Brain microvascular endothelial cell (primary cell): ENCODE results near the gene LRRC74A.

Source experiments
- DNase-seq: peaks from one replicate; pipeline ENCODE4 v3.0.0-alpha.2; 2020
- H3K27ac ChIP-seq: fragments of 250-450 bp; sonication (Bioruptor Pico); 2 replicates; pipeline ENCODE4 v1.5.1; 2020; ENCODE audit warnings: mild to moderate bottlenecking, moderate library complexity
- H3K27me3 ChIP-seq: fragments of 250-450 bp; sonication (Bioruptor Pico); replicated peaks from 2 replicates; pipeline ENCODE4 v1.5.1; 2020; ENCODE audit warnings: mild to moderate bottlenecking
- H3K36me3 ChIP-seq: fragments of 250-450 bp; sonication (Bioruptor Pico); replicated peaks from 2 replicates; pipeline ENCODE4 v1.5.1; 2020; ENCODE audit warnings: mild to moderate bottlenecking
- H3K4me3 ChIP-seq: 2 replicates; pipeline ENCODE4 v1.5.1; 2011; ENCODE audit warnings: low read depth, mild to moderate bottlenecking, control low read depth, low read length, moderate library complexity
- CTCF ChIP-seq: IDR thresholded peaks from 2 replicates; pipeline ENCODE4 v1.5.1; 2011; ENCODE audit warnings: low read depth, mild to moderate bottlenecking, moderate library complexity, low read length, control low read depth, inconsistent platforms; ENCODE audit errors: missing control alignments
- in situ Hi-C: cut with HindIII; loops from 2 replicates; pipeline ENCODE4 v1.10.0; 2017; ENCODE audit warnings: low sequenced_read_pairs, low pct_ligation_motif_present

Gene LRRC74A

GRCh38 chr14:76861574-76862255 is 35.5 kb downstream of the LRRC74A start:
- no peak for DNase-seq
- Histone ChIP-seq H3K27me3 (no peaks in the 10 kb centered on the region), H3K4me3 (no peak overlapping the region), H3K36me3 (no peaks in the 10 kb centered on the region), H3K27ac (no peak overlapping the region)
- in situ Hi-C loops = no loop called here
- no peak for TF ChIP-seq CTCF

DNA sequence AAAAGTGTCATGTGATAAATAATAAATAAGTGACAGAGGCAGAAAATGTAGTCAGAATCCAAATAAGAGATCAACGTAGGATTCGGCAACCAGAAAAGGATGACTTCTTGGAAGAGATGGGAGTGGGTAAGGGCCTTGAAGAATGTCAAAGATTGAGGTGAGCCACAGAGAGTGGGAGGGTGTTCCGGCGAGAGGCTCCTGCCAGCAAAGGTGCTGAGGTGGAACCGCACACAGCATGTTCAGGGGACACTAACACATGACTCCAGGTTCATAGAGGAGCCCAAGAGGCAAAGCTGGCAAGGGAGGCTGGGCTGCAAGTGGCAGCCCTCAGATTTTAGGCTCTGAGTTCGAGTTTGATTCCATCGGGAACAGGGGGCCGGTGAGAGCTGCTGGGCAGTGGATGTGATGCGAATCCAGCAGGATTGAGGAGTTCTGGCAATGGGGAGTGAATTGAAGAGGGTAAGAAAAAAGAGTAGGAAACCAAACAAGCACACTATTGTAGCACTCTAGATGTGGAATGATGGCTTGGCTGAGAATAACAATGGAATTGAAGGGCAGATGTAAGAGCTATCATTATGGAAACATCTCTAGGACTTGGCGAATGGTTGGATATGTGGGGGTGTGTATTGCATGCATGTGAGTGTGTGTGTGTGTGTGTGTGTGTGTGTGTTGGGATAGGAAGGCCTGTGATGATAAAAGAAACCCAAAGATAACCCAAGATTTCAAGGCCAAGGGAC is 36.5 kb downstream of the LRRC74A start:
- Histone ChIP-seq H3K36me3 (no peaks in the 10 kb centered on the region), H3K4me3 (no peak overlapping the region), H3K27me3 (no peaks in the 10 kb centered on the region), H3K27ac (no peak overlapping the region)
- no peak for DNase-seq
- in situ Hi-C loops = no loop called here
- TF ChIP-seq CTCF = no peak

DNA sequence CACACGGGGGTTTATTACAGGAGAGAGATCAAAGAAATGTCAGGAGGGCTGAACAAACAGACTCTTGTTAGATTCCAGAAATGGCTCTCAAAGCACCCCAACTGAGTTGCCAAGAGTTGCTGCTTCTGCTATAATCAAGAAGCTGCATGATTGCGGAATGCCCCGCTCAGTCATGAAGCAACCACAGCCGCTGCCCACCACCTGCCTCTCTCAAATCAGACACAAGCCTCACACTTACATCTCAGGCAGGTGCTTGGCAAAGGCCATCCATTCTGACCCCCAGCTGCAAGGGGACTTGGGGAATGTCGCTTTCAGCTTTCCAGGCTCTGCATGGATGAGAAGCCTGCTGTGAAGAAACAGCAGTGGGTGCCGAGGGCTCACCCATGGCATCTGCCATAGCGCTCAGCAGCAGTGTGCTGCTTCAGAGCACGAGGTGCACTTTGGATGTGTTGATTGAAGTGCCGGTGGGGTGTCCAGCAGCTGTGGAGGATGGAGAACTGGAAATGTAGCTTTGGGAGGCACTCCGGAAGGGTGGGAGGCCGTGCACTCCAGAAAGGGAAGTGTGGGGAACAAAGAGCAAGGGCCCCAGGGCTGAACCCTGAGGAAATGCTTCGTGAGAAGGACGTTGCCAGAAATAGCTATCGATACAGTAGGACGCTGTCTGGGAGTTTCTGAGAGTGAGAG is 37.7 kb downstream of the LRRC74A start:
- TF ChIP-seq CTCF = no peak
- no peaks in the 10 kb centered on the region for H3K36me3 ChIP-seq
- in situ Hi-C loops = no loop called here
- DNase-seq = no peak
- no peaks in the 10 kb centered on the region for H3K27me3 ChIP-seq
- H3K27ac ChIP-seq = no peak overlapping the region
- H3K4me3 ChIP-seq = no peak overlapping the region

DNA sequence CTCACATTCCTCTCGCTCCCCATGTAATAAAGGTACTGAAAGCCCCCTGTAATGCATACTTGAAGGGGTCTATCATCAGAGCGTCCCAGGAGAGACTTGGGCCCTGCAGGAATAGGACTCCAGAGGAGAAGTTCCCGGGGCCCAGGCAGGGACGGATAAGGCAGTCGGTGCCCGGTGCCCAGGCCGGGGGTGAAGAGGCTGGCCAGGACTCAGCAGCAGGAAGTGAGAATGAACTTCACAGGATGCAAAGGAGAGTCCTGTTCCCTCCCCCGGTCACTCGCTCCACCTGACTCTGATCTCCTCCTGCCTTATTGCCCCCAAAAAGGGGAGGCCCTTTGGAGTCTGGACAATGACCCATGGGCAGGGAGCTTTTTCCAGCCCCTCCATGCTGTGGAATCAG is 40.2 kb downstream of the LRRC74A start:
- no peaks in the 10 kb centered on the region for H3K27me3 ChIP-seq
- in situ Hi-C loops = no loop called here
- no peak for TF ChIP-seq CTCF
- no peak for DNase-seq
- H3K36me3 ChIP-seq = no peaks in the 10 kb centered on the region
- H3K27ac ChIP-seq = no peak overlapping the region
- no peak overlapping the region for H3K4me3 ChIP-seq

GRCh38 chr14:76867516-76868453 is 41.6 kb downstream of the LRRC74A start:
- H3K36me3 ChIP-seq = no peaks in the 10 kb centered on the region
- no peak for DNase-seq
- no peaks in the 10 kb centered on the region for H3K27me3 ChIP-seq
- TF ChIP-seq CTCF = no peak
- H3K4me3 ChIP-seq = no peak overlapping the region
- in situ Hi-C loops = no loop called here
- H3K27ac ChIP-seq = no peak overlapping the region
